ENCODE data around the gene SUGP2. TPM values are rescaled to one million over a fixed set of nuclear protein-coding genes. Genes with fewer than 3 reads are reported as not detected.

SUGP2 gene
- total RNA-seq = 100 to 1,000 TPM; 220 to 237 (median 236) TPM
- 86.1 TPM for total RNA-seq (2013)

GRCh38 chr19:19033426-19034203, at the start of gene SUGP2, which contains the start of gene ARMC6:
TSS of gene SUGP2 (minus strand) at chr19:19033517. CDS start at chr19:19031071, 2,446 bp downstream.
TSS of gene ARMC6 (plus strand) at chr19:19033603. CDS start at chr19:19034210, 607 bp downstream.
- peak within 1 kb of the TSS; percentile 92 to 95 for H3K27ac Mint-ChIP-seq
- no peaks in the 10 kb centered on the region for H3K27me3 ChIP-seq (ENCODE audit: control insufficient read depth, insufficient read depth, low read length)
- TF ChIP-seq CTCF (IDR thresholded peaks at IDR 0.05) = no peak
- H3K4me3 ChIP-seq (ENCODE audit: low read length) = peak within 1 kb of the TSS; percentile 84
- whole genome bisulfite sequencing (ENCODE audit: insufficient coverage) = under 1% methylated on average over 94 of the region's 94 CpGs
- H3K4me1 ChIP-seq (ENCODE audit: control insufficient read depth, insufficient read depth, low read length) = peaks cover 29% of the 10 kb centered on the region
- intact Hi-C loops (cut with micrococcal nuclease) = loop anchor here (1.0 kb wide), 1 partner anchor 114 kb away; the partner anchor contains the start of genes COPE and DDX49
- H3K9me3 ChIP-seq (ENCODE audit: control insufficient read depth, insufficient read depth, low read length) = no peaks in the 10 kb centered on the region
- H3K36me3 Mint-ChIP-seq = no peaks in the 10 kb centered on the region
- H3K36me3 ChIP-seq (ENCODE audit: control insufficient read depth, insufficient read depth, low read length) = peaks cover 5% of the 10 kb centered on the region
- H3K4me3 Mint-ChIP-seq = peak within 1 kb of the TSS; percentile 96
- no peaks in the 10 kb centered on the region for H3K27me3 Mint-ChIP-seq (ENCODE audit: low read depth in 2 of 2)
- H3K4me1 Mint-ChIP-seq = peaks cover 17 to 22% of the 10 kb centered on the region in 2 donors
- H3K9me3 Mint-ChIP-seq = no peaks in the 10 kb centered on the region
- peak within 1 kb of the TSS; percentile 69 for H3K27ac ChIP-seq (ENCODE audit: low read length)
- ATAC-seq = peak; percentile 74 to 88 (median 81)
- peak; percentile 93 to 96 for DNase-seq

GRCh38 chr19:19081642-19082151, 48.4 kb upstream of the SUGP2 start:
- H3K4me1 ChIP-seq (ENCODE audit: control insufficient read depth, insufficient read depth, low read length) = peaks cover 10% of the 10 kb centered on the region
- no peaks in the 10 kb centered on the region for H3K27me3 ChIP-seq (ENCODE audit: control insufficient read depth, insufficient read depth, low read length)
- peaks cover 8% of the 10 kb centered on the region for H3K36me3 ChIP-seq (ENCODE audit: control insufficient read depth, insufficient read depth, low read length)
- no peak for ATAC-seq
- H3K4me1 Mint-ChIP-seq = peaks cover 38 to 51% of the 10 kb centered on the region in 2 donors
- no peak for DNase-seq
- no peak for TF ChIP-seq CTCF (IDR thresholded peaks at IDR 0.05)
- H3K27ac Mint-ChIP-seq = peak overlapping the region; percentile 53 to 64
- intact Hi-C loops (cut with micrococcal nuclease) = no loop called here
- no peaks in the 10 kb centered on the region for H3K27me3 Mint-ChIP-seq (ENCODE audit: low read depth in 2 of 2)
- no peak overlapping the region for H3K27ac ChIP-seq (ENCODE audit: low read length)
- no peaks in the 10 kb centered on the region for H3K9me3 ChIP-seq (ENCODE audit: control insufficient read depth, insufficient read depth, low read length)
- H3K36me3 Mint-ChIP-seq = no peaks in the 10 kb centered on the region
- 93% methylated on average over 16 of the region's 16 CpGs for WGBS (ENCODE audit: insufficient coverage)
- H3K9me3 Mint-ChIP-seq = no peaks in the 10 kb centered on the region
- no peak overlapping the region for H3K4me3 Mint-ChIP-seq
- no peak overlapping the region for H3K4me3 ChIP-seq (ENCODE audit: low read length)

GRCh38 chr19:19079571-19079970, 46.3 kb upstream of the SUGP2 start:
- no peak overlapping the region for H3K4me3 Mint-ChIP-seq

More at GRCh38 chr19:19079571-19079970, 46.3 kb upstream of the SUGP2 start:
- intact Hi-C loops (cut with micrococcal nuclease) = no loop called here
- H3K27ac Mint-ChIP-seq = peak overlapping the region; percentile 14 to 36
- no peaks in the 10 kb centered on the region for H3K9me3 Mint-ChIP-seq
- H3K4me1 ChIP-seq (ENCODE audit: control insufficient read depth, insufficient read depth, low read length) = peaks cover 5% of the 10 kb centered on the region
- H3K36me3 ChIP-seq (ENCODE audit: control insufficient read depth, insufficient read depth, low read length) = peaks cover 9% of the 10 kb centered on the region
- ATAC-seq (no peak), DNase-seq (no peak)
- H3K4me3 ChIP-seq (ENCODE audit: low read length) = no peak overlapping the region
- peaks cover 50 to 56% of the 10 kb centered on the region in 2 donors for H3K4me1 Mint-ChIP-seq
- TF ChIP-seq CTCF (IDR thresholded peaks at IDR 0.05) = no peak
- no peaks in the 10 kb centered on the region for H3K27me3 Mint-ChIP-seq (ENCODE audit: low read depth in 2 of 2)
- 100% methylated on average over 1 of the region's 1 CpG for whole genome bisulfite sequencing (ENCODE audit: insufficient coverage)
- no peak overlapping the region for H3K27ac ChIP-seq (ENCODE audit: low read length)
- H3K9me3 ChIP-seq (ENCODE audit: control insufficient read depth, insufficient read depth, low read length) = no peaks in the 10 kb centered on the region
- H3K36me3 Mint-ChIP-seq = no peaks in the 10 kb centered on the region
- H3K27me3 ChIP-seq (ENCODE audit: control insufficient read depth, insufficient read depth, low read length) = no peaks in the 10 kb centered on the region

Measured in natural killer cell (primary cell).